NAMALWA (cell line): Measurements from ENCODE around the gene FILIP1.
A peak's percentile ranks its signal among the peaks of the same experiment; 100 is the strongest.

ENCODE experiments used
- DNase-seq: peaks from one replicate; pipeline ENCODE4 v3.0.0-alpha.2; 2015; ENCODE audit warnings: low spot score

Gene FILIP1

GRCh38 chr6:75493400-75494064 is at the start of gene FILIP1:
Gene FILIP1, minus strand, starts transcription at chr6:75493800. Its CDS starts 78,828 bp downstream, at chr6:75414972.
- DNase-seq = no peak

- no peak for DNase-seq
Measured at GRCh38 chr6:75543311-75543710, 49.7 kb upstream of the FILIP1 start.

GRCh38 chr6:75539136-75539535 is 45.5 kb upstream of the FILIP1 start:
- no peak for DNase-seq

- no peak for DNase-seq
Measured at GRCh38 chr6:75532521-75532920, 38.9 kb upstream of the FILIP1 start.

GRCh38 chr6:75531174-75531573 is 37.6 kb upstream of the FILIP1 start:
- no peak for DNase-seq

GRCh38 chr6:75530696-75531095 is 37.1 kb upstream of the FILIP1 start:
- DNase-seq = no peak

GRCh38 chr6:75528423-75528822 is 34.8 kb upstream of the FILIP1 start:
- DNase-seq = no peak

- DNase-seq = peak; percentile 79
Measured at GRCh38 chr6:75526502-75527127, 33.0 kb upstream of the FILIP1 start.

GRCh38 chr6:75525682-75526081 is 32.1 kb upstream of the FILIP1 start:
- no peak for DNase-seq

- DNase-seq = no peak
Measured at GRCh38 chr6:75524322-75524972, 30.8 kb upstream of the FILIP1 start.

- DNase-seq = peak; percentile 7
Measured at GRCh38 chr6:75516757-75517156, 23.2 kb upstream of the FILIP1 start.

GRCh38 chr6:75512591-75512990 is 19.0 kb upstream of the FILIP1 start:
- no peak for DNase-seq

GRCh38 chr6:75505424-75505823 is 11.8 kb upstream of the FILIP1 start:
- no peak for DNase-seq

GRCh38 chr6:75504465-75505222 is 11.0 kb upstream of the FILIP1 start:
- DNase-seq = no peak

GRCh38 chr6:75503291-75503690 is 9.7 kb upstream of the FILIP1 start:
- DNase-seq = no peak

GRCh38 chr6:75502884-75503283 is 9.3 kb upstream of the FILIP1 start:
- DNase-seq = no peak

GRCh38 chr6:75501756-75502155 is 8.2 kb upstream of the FILIP1 start:
- DNase-seq = no peak

- no peak for DNase-seq
Measured at GRCh38 chr6:75499640-75500039, 6.0 kb upstream of the FILIP1 start.

- DNase-seq = no peak
Measured at GRCh38 chr6:75498862-75499261, 5.3 kb upstream of the FILIP1 start.

GRCh38 chr6:75497994-75498393 is 4.4 kb upstream of the FILIP1 start:
- DNase-seq = no peak

GRCh38 chr6:75495011-75495410 is 1.4 kb upstream of the FILIP1 start:
- no peak for DNase-seq

- no peak for DNase-seq
Measured at GRCh38 chr6:75494290-75494689, 690 bp upstream of the FILIP1 start.
